HG03139 (cell line): Measurements from ENCODE around the gene ZNF837.
A peak's percentile ranks its signal among the peaks of the same experiment; 100 is the strongest.
"Not testable (repeated sequence)": the region's sequence is repeated elsewhere in the genome, so short reads cannot be mapped to it uniquely, and the experiment has no call there.

ENCODE experiments used
- ATAC-seq: cut with Tn5 transposase; IDR thresholded peaks from one replicate; pipeline ENCODE4 v1.9.1; 2021; ENCODE audit not compliant: unreplicated experiment

ZNF837 gene

DNA sequence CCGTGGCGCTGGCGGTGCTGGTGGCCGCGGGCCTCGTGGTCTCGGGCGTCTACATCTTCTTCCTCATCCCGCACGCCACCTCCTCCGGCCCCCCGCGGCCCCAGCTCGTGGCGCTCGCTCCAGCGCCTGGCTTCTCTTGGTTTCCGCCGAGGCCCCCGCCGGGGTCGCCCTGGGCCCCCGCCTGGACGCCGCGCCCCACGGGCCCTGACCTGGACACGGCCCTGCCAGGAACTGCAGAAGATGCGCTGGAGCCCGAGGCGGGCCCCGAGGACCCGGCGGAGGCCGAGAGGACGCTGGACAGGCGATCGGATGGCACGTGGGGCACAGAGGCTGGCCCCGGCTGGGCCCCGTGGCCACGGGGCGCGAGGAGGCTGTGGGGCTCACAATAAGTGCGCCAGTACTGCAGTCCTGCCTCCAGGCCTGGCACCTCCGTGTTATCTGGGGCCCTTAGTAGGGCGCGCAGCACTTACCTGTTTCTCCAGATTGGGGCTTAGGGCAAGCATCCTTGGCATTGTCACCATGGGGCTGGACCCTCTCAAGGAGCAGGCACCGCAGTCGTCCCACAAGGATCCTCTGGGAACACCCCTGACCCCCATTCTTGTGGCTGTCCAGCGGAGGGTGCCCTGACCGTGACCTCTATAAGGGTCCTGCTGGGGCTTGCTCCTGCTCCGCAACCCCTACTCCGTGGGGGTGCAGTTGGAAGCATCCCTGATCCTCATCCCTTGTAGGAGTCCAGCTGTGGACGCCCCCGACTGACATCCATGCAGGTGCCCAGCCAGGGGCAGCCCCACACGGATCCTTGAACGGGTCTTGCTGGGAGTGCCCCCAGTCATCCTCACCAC is 16.1 kb upstream of the ZNF837 start:
- ATAC-seq = no peak

DNA sequence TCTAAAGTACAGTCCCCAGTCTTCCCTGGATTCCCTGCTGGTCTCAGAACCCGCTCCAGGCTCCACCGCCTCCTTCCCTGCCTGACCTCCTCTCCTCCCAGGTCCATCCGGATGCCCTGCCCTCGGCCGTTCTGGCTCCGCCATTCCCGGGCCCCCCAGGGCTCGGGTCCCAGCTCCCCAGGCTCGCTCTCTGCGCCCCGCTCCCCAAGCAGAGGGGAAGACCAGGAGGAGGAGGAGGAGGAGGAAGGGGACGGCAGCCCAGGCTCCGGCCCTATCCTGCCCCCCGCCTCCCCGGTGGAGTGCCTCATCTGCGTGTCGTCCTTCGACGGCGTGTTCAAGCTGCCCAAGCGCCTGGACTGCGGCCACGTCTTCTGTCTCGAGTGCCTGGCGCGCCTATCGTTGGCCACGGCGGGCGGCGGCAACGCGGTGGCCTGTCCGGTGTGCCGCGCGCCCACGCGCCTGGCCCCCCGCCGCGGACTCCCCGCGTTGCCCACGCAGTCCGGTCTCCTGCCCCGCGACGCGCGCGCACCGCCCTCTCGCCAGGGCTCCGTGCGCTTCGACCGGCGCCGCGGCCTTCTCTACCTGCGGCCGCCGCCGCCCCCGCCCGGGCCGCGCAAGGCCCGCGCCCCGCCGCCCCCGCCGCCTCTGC is 15.3 kb upstream of the ZNF837 start:
- no peak for ATAC-seq

DNA sequence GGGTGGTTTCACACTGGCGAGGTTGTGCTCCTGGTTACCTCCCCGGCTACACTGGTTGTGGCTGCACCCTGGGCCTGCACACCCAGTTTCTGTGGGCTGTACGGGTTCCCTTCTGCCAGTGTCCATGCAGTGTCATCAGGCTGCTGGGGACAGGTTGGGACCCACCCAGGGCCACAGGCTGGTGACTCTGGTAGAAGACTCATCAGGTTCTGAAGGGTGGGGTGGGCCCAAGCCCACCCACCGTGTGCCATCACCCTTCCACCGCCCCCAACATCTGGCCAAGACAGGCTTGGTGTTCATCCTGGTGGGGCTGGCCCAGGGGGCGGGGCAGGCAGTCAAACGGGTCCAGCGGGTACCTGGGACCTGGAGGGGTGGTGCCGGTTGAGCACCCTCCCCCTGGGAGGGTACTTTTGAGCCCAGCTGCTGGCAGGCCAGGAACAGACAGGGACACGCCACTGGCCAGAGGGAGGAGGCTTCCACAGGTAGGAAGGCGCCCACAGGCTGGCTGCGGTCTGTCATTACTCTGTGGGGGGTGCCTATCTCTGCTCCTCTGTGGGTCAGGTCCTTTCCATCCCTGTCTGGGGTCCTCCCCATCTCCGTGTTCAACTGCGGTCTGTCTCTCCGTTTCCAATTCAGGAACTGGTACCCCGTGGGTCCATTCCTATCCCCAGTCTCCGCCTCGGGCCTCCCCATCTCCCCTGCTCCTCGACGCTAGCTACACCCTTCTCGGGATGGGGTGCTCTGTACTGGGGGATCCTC is 14.6 kb upstream of the ZNF837 start, which contains the start of gene RNF225:
RNF225 (plus strand) TSS at position 437 of the 759 bp plus-strand sequence. CDS start 434 bp downstream, outside the sequence.
- ATAC-seq = no peak

DNA sequence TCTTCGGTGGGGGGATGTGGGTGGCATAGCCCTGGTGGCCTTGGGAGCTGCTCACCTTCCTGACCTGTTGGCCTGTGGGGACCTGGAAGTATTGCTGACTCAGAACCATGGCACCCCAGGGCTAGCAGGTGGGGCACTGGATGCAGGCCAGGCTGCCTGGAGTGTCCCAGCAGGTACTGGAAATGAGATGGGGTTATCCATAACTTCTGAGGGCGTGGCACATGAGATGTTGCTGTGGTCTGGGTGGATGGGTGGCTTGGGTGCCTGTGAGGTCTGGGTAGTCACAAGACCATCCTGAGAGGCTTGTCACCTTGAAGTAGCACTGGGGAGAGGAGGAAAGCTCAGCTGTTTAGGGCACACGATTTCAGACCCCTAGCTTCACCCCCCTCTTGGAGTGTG is 14.0 kb upstream of the ZNF837 start:
- ATAC-seq = no peak

DNA sequence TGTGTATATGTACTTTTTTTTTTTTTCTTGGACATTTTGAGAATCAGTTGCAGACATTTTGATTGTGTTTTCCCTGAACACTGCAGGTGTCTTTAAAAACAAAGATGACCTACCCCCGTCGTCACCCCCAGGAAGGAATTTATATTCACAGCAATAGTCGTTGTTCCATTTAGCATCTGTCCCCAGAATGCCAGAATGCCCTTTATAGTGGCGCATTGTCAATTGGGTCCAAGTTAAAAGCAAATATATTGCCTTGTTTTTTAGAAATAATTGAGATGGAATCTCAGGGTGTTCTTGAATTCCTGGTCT is 12.8 kb upstream of the ZNF837 start:
- no peak for ATAC-seq

DNA sequence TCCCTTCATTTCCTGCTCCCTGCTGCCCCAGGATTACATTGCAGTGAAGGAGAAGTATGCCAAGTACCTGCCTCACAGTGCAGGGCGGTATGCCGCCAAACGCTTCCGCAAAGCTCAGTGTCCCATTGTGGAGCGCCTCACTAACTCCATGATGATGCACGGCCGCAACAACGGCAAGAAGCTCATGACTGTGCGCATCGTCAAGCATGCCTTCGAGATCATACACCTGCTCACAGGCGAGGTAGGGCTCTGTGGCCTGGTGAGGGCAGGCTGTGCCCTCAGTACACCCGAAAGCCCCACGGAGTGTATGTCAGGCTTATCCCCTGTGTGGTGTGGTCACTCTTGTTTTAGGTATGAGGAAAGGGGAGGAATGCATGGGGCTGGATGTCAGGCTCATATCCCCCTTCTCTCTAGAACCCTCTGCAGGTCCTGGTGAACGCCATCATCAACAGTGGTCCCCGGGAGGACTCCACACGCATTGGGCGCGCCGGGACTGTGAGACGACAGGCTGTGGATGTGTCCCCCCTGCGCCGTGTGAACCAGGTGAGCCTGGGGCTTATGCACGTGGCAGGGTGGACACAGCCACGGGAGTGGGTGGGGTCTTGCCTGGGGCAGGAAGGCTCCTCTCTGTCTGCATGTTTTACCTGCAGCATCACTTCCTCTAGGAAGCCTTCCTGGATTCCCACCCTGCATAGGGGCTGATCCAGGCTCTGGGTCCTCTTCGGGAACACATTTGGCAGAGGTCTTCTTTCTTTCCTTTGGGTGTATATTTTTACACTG is 12.3 kb upstream of the ZNF837 start:
- ATAC-seq = no peak

DNA sequence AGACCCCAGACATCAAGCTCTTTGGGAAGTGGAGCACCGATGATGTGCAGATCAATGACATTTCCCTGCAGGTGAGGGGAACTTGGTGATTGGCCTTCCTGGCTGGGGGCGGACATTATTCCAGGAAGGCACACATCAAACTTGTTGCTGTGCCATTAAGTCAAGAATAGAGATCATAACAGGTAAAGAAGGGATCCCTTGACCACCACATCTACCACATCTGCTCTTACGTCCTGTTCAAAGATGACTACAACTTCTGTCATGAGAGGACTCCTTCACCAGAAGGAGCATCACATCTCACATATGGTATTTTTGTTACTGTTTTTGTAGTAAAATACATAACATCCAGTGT is 7.3 kb upstream of the ZNF837 start:
- ATAC-seq = no peak

DNA sequence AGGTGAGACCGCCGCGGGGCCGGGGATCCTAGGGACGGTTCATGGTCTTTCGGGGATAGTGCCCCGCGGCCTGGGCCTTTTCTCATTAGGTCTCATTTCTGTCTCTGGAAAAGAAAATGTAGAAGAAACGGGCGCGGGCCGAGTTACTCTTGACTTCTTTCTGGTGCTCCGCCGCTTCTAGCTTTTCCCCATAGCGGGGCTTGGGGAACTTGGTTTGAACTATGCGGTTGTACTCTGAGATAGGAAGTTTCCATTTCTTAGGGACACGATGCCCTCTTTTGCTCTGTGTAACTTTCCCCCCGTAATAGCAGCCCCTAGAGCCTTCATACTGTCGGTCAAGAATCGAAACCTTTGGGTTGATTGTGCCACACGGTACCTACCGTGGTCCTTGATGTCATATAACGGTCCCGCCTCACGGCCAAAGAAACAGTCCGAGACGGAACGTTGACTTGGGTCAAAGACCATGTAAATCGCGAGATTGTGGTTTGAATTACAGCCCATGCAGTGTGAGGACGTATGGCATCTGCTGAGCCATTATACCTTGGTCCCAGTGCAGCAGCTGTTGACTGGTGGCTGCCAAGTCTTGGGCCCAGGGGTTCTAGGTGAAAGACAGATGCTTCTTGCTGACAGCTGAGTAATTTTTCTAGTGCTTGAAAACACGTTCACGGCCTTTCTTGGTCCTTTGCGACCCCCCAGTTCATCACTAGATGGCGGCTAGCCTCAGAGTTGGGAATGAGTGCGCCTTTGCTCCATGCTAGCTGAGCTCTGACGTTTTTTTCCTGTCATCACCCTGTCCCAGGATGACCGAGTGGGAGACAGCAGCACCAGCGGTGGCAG is 6.7 kb upstream of the ZNF837 start:
- ATAC-seq = no peak

DNA sequence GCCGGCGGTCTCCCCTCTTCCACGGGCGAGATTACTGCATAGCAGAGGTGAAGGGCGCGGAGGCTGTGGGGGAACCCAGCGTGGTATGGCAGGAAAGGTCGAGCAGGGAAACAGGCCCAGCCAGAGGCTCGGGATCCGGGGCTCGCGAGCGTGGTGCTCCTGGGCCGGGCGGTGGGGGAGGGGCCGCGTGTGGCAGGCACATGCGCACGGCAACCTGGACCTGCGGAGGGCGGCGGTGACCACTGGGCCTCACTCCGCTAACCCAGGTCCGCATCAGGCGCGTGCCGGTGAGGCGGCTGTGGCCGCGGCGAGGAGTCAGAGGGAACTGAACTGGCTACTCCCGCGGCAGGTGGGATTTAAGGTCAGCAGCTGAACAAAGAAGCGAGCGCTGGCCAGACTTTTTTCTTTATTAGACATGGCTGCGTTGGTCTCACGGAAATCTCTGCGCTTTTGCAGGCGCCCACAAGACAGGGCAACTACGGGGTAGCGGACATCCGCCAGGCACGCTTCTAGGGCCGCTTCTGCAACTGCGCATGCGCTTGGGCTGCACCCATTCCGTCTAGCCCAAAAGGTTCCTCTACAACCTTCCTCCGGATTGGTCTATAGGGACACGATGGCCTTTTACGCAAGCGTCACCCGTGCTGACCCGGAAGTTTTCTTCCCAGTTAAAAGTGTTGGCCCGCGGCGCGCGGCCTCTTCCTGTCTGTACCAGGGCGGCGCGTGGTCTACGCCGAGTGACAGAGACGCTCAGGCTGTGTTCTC is 5.9 kb upstream of the ZNF837 start, which contains the start of gene RPS5:
RPS5 (plus strand) TSS at position 694 of the 762 bp plus-strand sequence. CDS start 869 bp downstream, outside the sequence.
- peak; percentile 92 for ATAC-seq

DNA sequence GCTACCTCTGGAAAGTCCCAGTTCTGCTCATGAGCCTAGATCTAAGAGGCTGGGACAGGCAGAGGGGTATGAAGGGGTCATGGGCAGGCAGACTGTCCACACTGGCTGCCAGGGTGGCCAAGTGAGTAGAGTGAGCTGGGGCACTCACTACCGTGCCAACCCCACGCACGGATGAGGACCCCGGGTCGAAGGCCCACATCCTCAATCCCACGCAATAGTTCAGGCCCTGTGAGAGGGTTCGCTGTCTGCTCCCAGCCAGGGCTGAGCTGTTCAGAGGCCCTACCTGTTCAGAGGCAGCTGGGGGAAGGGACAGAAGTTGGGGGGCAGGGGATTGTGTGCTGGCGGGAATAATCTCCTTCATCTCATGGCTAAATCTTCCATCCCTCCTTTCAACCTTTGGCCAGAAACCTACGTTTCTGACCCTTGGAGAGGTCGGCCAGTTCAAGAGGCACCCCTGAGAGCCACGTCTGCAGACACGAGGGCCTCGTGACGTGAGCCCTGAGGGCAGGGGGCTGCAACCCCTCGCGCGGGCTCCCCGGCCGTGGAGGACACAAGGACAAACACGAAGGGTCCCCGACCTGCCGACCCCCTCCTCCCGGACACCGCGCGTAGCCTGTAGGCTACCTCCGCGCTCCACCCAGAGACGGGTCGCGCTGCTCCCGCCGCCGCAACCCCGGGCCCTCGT is 5.2 kb upstream of the ZNF837 start:
- no peak for ATAC-seq

DNA sequence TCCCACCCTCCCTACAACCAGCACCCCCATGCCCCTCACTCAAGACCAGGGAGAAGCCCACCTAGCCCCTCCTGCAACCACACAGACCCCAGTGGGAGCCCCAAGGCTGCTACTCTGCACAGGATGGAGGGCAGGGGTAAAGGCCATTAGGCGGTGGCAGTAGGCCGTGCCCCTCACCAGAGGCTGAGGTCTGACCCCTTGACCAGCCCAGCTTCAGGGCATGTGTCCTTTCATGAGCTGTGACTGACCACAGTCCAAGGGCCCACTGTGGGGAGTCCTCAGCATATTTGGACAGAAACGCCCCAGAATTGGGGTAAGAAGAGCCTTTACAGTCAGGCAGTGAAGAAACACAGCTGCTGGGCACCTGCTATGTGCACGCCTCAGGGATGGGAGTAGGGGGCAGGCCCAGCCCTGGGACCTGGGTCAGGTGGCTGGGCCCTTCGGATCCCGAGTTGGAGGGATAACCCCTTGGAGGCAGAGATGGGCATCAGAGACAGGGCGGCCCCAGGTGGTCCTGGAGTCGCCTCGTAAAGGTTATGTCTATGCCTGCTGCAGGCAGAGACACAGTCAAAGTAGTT is 4.6 kb upstream of the ZNF837 start:
- ATAC-seq = no peak

DNA sequence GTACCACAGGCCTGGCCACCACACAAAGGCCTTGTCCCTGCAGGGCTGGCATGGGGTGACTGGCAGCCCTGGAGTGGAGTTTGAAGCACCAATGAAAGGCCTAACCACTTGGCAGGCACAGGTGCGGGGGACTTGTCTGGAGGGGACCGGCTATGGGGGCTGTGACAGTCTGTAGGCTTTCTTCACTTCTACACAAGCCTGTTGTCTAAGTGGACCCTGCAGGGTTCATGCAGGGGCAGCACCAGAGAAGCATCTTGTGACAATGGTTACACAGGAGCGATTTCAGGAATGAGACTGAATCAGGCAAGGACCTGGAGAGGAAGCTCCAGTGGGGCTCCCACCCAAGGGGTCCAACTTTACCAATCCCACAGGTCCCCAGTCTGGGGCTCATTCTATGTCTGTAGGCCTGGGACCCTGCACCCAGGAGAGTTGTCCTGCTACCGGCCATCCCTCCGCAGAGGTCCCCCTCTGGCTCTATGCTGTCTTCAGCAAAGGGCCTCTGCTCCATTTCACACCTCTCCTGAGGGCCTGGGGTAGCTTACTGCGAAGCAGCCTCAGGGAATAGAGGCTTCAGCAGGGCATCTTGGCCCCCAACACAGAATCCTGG is 2.3 kb upstream of the ZNF837 start:
- no peak for ATAC-seq

DNA sequence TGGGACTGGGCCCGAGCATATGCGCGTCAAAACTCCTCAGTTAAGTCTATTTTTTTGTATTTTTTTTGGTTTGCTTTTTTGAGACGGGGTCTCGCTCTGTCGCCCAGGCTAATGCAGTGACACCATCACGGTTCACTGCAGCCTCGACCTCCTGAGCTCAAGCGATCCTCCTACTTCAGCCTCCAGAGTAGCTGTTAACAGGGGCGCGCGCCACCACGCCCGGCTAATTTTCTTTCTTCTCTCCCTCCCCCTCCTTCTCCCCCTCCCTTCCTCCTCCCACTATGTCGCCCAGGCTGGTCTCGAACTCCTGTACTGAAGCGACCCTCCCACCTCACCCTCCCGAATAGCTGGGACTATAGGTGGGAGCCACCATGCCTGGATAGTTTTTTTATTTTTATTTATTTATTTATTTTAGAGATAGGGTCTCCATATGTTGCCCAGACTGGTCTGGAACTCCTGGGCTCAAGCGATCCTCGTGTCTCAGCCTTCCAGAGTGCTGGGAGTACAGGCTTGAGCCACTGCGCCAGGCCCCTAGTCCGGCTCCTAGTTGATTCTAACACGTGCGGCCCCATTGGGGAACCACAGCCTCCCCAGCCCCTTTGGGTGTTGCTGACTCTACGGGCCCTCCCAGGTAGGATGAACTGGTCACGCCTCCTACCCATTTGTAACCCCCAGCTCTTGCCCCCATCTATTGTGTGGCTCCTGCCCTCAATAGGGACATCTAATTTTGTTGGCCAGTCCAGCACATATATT is 806 bp upstream of the ZNF837 start:
- no peak for ATAC-seq

DNA sequence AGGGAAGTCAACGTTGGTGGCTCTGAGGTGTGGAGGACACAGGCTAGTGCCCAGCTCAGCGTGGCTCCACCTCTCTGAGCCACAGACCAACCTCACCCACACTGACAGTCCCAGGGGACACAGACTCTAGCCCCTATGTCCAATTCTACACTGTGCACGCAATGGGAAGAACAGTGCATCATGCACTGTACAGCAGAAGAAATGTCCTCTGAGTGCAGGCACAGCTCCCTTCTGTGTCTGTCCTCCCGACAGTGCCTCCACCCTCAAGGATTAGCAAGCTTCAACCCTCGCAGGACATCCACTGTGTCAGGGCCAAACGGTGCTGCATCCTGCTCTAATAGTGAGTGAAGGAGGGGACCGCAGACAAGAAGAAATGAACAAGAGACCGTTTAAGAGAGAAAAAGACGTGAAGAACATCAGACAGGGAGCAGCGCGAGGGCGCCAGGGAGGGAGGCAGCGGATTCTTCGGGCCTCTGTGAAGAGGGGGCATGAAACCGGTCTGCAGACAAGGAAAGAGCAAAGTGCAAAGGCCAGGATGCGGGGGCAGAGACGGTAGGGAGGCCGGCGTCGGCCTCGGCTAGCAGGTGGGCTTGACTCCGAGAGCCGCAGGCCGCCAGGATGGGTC is 681 bp downstream of the ZNF837 start:
- ATAC-seq = no peak

DNA sequence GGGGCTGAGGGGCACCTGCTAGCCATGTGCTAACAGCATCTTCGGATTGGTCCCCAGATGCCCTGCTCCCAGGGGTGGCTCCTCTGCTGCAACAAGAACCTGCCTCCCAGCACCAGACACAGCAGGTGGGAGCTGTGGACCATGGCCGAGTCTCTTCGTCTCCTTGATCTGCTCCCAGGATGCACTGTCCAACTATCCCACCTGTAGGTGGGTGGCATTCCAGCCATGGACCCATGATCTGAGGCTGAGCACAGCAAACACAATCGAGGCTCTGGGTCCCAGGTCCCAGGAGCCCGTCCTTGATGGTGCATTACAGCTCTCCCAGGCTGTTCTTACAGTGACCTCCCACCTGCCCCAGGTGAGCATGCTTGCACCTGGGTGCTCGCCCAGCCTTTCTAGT is 1.6 kb downstream of the ZNF837 start:
- ATAC-seq = no peak

DNA sequence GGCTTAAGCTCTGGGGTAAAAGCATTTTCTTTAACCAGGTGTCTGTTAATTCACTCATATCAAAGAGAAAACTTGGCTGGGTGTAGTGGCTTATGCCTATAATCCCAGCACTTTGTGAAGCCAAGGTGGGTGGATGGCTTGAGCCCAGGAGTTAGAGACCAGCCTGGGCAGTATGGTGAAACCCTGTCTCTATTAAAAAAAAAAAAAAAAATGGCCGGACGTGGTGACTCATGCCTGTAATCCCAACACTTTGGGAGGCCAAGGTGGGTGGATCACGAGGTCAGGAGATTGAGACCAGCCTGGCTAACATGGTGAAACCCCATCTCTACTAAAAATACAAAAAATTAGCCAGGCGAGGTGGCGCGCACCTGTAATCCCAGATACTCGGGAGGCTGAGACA is 4.1 kb downstream of the ZNF837 start:
- not testable (repeated sequence) for ATAC-seq

DNA sequence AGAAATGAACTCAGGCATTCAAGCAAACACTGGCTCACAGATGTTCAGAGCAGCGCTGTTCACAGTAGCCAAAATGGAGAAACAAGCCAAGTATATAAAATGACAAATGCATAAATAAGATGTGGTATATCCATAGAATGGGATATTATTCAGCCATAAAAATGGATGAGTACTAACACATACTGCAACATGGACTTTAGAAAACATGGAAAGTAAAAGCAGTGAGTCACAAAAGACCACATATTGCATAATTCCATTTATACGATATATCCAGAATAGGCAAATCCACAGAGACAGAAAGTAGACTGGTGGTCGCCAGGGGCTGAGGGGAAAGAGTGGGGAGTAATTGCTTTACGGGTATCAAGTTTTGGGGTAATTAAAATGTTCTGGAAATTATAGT is 6.6 kb downstream of the ZNF837 start:
- no peak for ATAC-seq
